Measurements from ENCODE around the gene FAM124B.

Gene FAM124B

GRCh38 chr2:224331698-224332097 lies 70.2 kb downstream of the FAM124B start:
- no peak for DNase-seq (ENCODE audit: low read depth in 1 of 2, low spot score in 1 of 2)
- no peak overlapping the region for H3K4me3 ChIP-seq (replicated peaks; ENCODE audit: insufficient read depth, low read length)
- H3K27me3 ChIP-seq (ENCODE audit: insufficient read depth, poor library complexity, severe bottlenecking): peaks cover 2% of the 10 kb centered on the region
- no peak overlapping the region for H3K27ac ChIP-seq (replicated peaks)
- TF ChIP-seq GABPA (IDR thresholded peaks at IDR 0.05; ENCODE audit: low read depth): no peak
- TF ChIP-seq CTCF (IDR thresholded peaks at IDR 0.05; ENCODE audit: insufficient read depth, low read length): no peak
- TF ChIP-seq, protein P1, sequence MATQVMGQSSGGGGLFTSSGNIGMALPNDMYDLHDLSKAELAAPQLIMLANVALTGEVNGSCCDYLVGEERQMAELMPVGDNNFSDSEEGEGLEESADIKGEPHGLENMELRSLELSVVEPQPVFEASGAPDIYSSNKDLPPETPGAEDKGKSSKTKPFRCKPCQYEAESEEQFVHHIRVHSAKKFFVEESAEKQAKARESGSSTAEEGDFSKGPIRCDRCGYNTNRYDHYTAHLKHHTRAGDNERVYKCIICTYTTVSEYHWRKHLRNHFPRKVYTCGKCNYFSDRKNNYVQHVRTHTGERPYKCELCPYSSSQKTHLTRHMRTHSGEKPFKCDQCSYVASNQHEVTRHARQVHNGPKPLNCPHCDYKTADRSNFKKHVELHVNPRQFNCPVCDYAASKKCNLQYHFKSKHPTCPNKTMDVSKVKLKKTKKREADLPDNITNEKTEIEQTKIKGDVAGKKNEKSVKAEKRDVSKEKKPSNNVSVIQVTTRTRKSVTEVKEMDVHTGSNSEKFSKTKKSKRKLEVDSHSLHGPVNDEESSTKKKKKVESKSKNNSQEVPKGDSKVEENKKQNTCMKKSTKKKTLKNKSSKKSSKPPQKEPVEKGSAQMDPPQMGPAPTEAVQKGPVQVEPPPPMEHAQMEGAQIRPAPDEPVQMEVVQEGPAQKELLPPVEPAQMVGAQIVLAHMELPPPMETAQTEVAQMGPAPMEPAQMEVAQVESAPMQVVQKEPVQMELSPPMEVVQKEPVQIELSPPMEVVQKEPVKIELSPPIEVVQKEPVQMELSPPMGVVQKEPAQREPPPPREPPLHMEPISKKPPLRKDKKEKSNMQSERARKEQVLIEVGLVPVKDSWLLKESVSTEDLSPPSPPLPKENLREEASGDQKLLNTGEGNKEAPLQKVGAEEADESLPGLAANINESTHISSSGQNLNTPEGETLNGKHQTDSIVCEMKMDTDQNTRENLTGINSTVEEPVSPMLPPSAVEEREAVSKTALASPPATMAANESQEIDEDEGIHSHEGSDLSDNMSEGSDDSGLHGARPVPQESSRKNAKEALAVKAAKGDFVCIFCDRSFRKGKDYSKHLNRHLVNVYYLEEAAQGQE (IDR thresholded peaks at IDR 0.05; ENCODE audit: insufficient replicate concordance, low read depth): no peak

DNA sequence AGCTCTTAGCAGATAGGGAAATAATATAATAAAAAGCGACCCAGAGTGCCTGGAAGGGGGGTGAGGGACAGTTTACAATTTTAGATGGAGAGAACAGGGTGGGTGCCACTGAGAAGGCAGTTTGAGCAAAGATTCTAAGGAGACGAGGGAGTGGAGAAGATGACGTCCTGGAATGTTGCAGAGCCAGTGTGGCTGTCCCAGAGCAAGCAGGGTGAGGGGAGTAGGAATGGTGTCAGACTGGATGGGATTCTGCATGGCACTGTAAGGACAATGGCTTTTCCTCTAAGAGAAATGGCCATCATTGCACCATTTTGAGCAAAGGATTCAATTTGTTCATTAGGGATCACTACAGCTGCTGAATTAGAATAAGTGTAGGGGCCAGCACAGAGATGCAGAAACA lies 73.1 kb downstream of the FAM124B start:
- no peak overlapping the region for H3K4me3 ChIP-seq (replicated peaks; ENCODE audit: insufficient read depth, low read length)
- peaks cover 3% of the 10 kb centered on the region for H3K27me3 ChIP-seq (ENCODE audit: insufficient read depth, poor library complexity, severe bottlenecking)
- no peak for TF ChIP-seq POLR2AphosphoS5 (IDR thresholded peaks at IDR 0.05; ENCODE audit: low read depth)
- TF ChIP-seq SPI1 (IDR thresholded peaks at IDR 0.05; ENCODE audit: borderline replicate concordance, low read depth): no peak
- no peak for TF ChIP-seq GABPA (IDR thresholded peaks at IDR 0.05; ENCODE audit: low read depth)
- TF ChIP-seq, protein P1 (IDR thresholded peaks at IDR 0.05; ENCODE audit: insufficient replicate concordance, low read depth): no peak
- TF ChIP-seq CTCF (IDR thresholded peaks at IDR 0.05; ENCODE audit: insufficient read depth, low read length): no peak
- no peak overlapping the region for H3K27ac ChIP-seq (replicated peaks)
- no peak for DNase-seq (ENCODE audit: low read depth in 1 of 2, low spot score in 1 of 2)

Data from HL-60 (cell line).